ENCODE data around the gene INO80. TPM values are rescaled to one million over a fixed set of nuclear protein-coding genes. Genes with fewer than 3 reads are reported as not detected.
A peak's percentile ranks its signal among the peaks of the same experiment; 100 is the strongest.

INO80 gene
- total RNA-seq, 2 experiments from 2014 or later, result 25.8 to 30.8 TPM

DNA sequence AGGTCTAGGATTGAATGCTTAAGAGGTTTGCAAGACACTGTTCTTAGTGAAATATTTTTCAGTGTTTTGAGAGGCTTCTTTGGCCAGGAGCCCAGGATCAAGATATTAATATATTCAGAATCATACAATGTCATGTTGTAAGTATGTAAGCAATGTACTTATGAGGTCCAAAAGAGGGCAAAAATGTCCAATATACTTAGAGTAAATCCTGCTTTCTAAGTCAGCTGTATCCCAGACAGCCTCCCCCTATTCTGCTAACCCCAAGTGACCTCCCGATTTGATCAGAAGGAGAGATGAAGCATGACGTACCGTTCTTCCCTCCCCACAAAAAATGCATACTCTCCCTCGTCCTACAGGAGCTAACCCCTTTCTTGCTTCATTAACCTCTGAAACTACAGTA lies 91.9 kb downstream of the INO80 start:
- H3K27me3 Mint-ChIP-seq, result no peaks in the 10 kb centered on the region
- H3K27ac Mint-ChIP-seq, result no peak overlapping the region
- DNase-seq (no peak), ATAC-seq (no peak)
- no peaks in the 10 kb centered on the region for H3K9me3 Mint-ChIP-seq (ENCODE audit: low read depth)
- CTCF ChIA-PET, result interaction anchor here (0.5 to 2.7 kb wide), 8 partner anchors 10 to 938 kb away, joined by 3 to 10 read pairs (median 4); no protein-coding TSS in a partner anchor
- peaks cover 16% of the 10 kb centered on the region for H3K36me3 Mint-ChIP-seq
- no peak overlapping the region for H3K4me3 Mint-ChIP-seq
- H3K4me1 Mint-ChIP-seq, result peaks cover 2% of the 10 kb centered on the region

DNA sequence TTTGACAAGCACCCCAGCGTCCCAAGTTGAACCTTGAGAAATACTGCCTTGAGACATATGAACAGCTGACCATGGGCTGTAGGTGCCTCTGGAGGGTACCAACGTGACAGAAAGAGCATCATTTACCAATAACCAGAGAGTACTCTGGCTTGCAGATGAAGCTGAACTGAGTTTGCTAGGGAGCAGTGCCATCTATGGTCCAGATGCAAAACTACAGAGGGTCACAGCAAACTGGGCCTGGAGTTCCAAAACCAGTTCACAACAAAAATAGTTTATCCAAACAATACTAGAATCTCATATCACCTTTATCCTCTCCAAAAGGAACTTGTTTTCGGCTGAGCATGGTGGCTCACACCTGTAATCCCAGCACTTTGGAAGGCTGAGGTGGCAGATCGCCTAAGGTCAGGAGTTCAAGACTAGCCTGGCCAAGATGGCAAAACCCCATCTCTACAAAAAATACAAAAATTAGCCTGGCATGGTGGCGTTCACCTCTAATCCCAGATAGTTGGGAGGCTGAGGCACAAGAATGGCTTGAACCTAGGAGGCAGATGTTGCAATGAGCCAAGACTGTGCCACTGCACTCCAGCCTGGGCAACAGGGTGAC lies 93.5 kb downstream of the INO80 start:
- CTCF ChIA-PET, result interaction anchor here (0.7 to 2.6 kb wide), 13 partner anchors 9 to 162 kb away, joined by 3 to 49 read pairs (median 4); no protein-coding TSS in a partner anchor
- Mint-ChIP-seq H3K4me3 (no peak overlapping the region), H3K9me3 (ENCODE audit: low read depth) (no peaks in the 10 kb centered on the region), H3K27ac (no peak overlapping the region), H3K27me3 (no peaks in the 10 kb centered on the region), H3K36me3 (peaks cover 18% of the 10 kb centered on the region), H3K4me1 (peaks cover 3% of the 10 kb centered on the region)
- no peak for ATAC-seq
- DNase-seq, result peak; percentile 58

DNA sequence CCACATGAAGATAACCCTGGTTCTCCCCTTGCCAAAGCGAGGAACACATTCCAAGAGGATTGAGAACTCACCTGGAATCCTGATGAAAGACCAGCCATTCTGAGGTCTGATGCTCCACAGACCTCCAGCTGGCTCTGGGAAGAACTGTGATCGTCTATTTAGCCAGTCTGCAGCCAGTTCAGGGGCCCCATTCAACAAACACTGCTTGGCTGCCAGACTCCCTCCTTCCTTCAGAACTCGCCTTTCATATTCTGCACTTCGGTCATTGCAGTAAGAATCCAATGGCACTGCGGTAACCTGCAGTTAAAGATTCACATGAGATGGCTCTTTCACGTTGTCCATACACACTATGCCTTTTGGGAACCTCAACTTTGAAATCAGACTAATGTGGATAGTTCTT lies 95.3 kb downstream of the INO80 start:
- no peak overlapping the region for H3K27ac Mint-ChIP-seq
- CTCF ChIA-PET, result interaction anchor here (1.2 to 2.6 kb wide), 6 partner anchors 13 to 179 kb away, joined by 3 to 49 read pairs (median 4); no protein-coding TSS in a partner anchor
- H3K27me3 Mint-ChIP-seq, result no peaks in the 10 kb centered on the region
- H3K4me3 Mint-ChIP-seq, result no peak overlapping the region
- ATAC-seq (no peak), DNase-seq (no peak)
- no peaks in the 10 kb centered on the region for H3K9me3 Mint-ChIP-seq (ENCODE audit: low read depth)
- peaks cover 9% of the 10 kb centered on the region for H3K4me1 Mint-ChIP-seq
- peaks cover 14% of the 10 kb centered on the region for H3K36me3 Mint-ChIP-seq

DNA sequence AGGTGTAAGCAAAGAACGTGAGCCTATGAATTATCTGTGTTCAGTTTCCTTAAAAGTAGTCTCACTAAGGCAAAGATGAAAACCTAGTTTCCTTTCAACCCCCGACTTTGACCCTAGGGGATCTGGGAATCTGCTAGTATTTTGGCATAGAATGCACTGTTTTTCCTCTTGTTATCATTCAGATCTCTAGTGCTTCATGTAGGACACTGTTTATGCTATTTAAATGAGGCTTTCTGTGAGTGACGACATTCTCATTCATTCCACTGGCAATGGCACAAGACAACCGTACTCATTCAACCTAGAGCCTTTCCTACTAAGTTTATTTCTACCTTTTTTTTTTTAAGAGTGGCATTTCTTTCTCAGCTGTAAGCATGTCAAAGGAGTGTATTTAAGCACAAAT lies 95.8 kb downstream of the INO80 start:
- Mint-ChIP-seq H3K4me3 (no peak overlapping the region), H3K36me3 (peaks cover 11% of the 10 kb centered on the region), H3K9me3 (ENCODE audit: low read depth) (no peaks in the 10 kb centered on the region), H3K4me1 (peaks cover 9% of the 10 kb centered on the region), H3K27ac (no peak overlapping the region), H3K27me3 (no peaks in the 10 kb centered on the region)
- CTCF ChIA-PET, result interaction anchor here (1.0 to 1.4 kb wide), 3 partner anchors 13 to 113 kb away, joined by 3 read pairs; no protein-coding TSS in a partner anchor
- ATAC-seq, result no peak
- no peak for DNase-seq

- Mint-ChIP-seq H3K4me3 (no peak overlapping the region), H3K4me1 (peaks cover 9% of the 10 kb centered on the region), H3K27me3 (no peaks in the 10 kb centered on the region), H3K9me3 (ENCODE audit: low read depth) (no peaks in the 10 kb centered on the region), H3K27ac (no peak overlapping the region), H3K36me3 (peaks cover 19% of the 10 kb centered on the region)
- DNase-seq (no peak), ATAC-seq (no peak)
- CTCF ChIA-PET, result interaction anchor here (1.0 to 1.7 kb wide), 5 partner anchors 10 to 125 kb away, joined by 3 to 7 read pairs (median 3); partner anchors contain the start of gene VPS18
These were observed 96.9 kb downstream of the INO80 start for GRCh38 chr15:41019174-41019573.

DNA sequence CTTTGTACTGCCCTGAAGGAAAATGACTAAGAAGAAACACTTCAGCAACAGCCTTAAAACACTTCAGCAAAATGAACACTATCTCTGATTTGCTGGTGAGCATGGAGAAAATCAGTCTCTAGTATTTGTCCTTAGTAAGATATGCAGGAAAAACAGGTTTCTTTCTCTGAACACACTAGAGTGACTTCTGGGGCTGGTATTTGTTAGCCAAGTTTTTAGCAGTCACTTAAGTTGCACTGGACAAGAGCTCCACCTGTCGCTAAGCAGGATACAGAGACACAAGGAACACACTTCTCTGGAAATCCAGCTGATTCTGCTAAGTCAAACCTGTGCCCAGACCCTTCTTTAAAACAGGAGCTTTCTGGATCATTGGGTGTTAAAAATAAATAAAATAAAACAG lies 97.5 kb downstream of the INO80 start:
- CTCF ChIA-PET, result interaction anchor here (1.0 to 1.8 kb wide), 5 partner anchors 11 to 124 kb away, joined by 3 to 7 read pairs (median 5); partner anchors contain the start of gene VPS18
- H3K4me1 Mint-ChIP-seq, result peaks cover 9% of the 10 kb centered on the region
- no peak overlapping the region for H3K27ac Mint-ChIP-seq

GRCh38 chr15:41017066-41017735 lies 98.9 kb downstream of the INO80 start:
- Mint-ChIP-seq H3K9me3 (ENCODE audit: low read depth) (no peaks in the 10 kb centered on the region), H3K4me3 (no peak overlapping the region), H3K36me3 (peaks cover 24% of the 10 kb centered on the region), H3K27me3 (no peaks in the 10 kb centered on the region), H3K4me1 (peaks cover 9% of the 10 kb centered on the region), H3K27ac (peak overlapping the region; percentile 64)
- no peak for DNase-seq
- CTCF ChIA-PET, result interaction anchor here (1.2 to 1.8 kb wide), 4 partner anchors 86 to 113 kb away, joined by 3 to 7 read pairs (median 5); no protein-coding TSS in a partner anchor
- no peak for ATAC-seq

More for the DNA sequence above, 97.5 kb downstream of the INO80 start:
- H3K36me3 Mint-ChIP-seq, result peaks cover 21% of the 10 kb centered on the region
- DNase-seq (no peak), ATAC-seq (no peak)
- H3K9me3 Mint-ChIP-seq (ENCODE audit: low read depth), result no peaks in the 10 kb centered on the region
- no peak overlapping the region for H3K4me3 Mint-ChIP-seq
- H3K27me3 Mint-ChIP-seq, result no peaks in the 10 kb centered on the region

GRCh38 chr15:41013691-41014414 lies 102.2 kb downstream of the INO80 start:
- Mint-ChIP-seq H3K27ac (no peak overlapping the region), H3K36me3 (peaks cover 21% of the 10 kb centered on the region), H3K4me1 (peaks cover 9% of the 10 kb centered on the region), H3K9me3 (ENCODE audit: low read depth) (no peaks in the 10 kb centered on the region), H3K27me3 (no peaks in the 10 kb centered on the region), H3K4me3 (no peak overlapping the region)
- CTCF ChIA-PET, result interaction anchor here (1.0 to 1.1 kb wide), 2 partner anchors 9 to 119 kb away, joined by 4 read pairs; no protein-coding TSS in a partner anchor
- DNase-seq (no peak), ATAC-seq (no peak)

DNA sequence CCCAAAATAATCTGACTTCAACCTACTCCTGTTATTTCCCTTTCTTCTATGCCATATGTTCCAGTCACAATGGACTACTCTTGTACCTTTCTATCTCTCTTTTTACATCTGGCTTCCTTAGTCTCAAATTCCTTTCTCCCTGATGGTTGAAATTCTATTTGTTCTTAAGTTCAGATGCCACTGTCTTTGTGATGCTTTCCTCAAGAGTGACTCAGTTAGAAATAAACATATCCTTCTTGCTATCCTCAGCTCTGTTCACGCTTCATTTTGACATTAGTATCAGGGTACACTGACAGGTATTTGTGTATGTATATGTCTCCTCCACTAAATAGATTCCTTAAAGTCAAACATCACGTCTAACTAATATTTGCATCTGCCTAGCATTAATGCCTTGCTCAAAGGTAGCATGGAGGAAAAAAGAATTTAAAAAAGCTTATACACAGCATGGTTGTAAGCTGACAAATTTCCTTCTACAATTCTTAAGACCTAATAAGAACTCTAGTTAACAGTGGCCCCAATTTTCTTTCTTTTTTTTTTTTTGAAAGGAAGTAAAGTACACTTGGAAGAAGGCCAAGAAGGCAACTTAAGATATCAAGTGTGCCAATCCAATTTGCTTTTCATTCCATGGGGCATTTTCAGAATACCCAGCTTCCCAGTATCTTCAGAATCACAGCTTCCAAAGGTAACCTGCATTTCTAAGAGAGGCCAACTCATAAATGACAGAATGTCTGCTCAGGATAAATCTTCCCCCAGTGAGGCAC lies 104.8 kb downstream of the INO80 start:
- CTCF ChIA-PET, result interaction anchor here (0.8 kb wide), 1 partner anchor 174 kb away, joined by 3 read pairs; no protein-coding TSS in a partner anchor

DNA sequence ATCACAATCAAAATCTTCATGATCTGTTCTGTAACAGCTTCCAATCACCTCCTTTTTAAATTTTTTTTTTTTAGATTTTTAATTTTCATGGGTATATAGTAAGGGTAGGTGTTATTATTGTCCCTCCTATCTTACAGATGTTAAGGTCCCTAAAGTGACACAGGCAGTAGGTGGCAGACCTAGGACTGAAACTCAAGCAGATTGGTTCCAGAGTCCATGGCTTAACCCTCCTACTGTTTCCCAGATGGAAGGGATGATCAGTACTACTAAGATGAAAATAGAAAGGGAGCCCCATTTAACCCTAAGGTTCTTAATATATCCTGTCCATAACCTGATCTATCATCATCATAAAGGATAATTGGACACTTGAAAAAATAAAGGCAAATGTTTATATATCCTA lies 105.7 kb downstream of the INO80 start:
- no peaks in the 10 kb centered on the region for H3K27me3 Mint-ChIP-seq
- CTCF ChIA-PET, result no interaction called here
- peaks cover 20% of the 10 kb centered on the region for H3K36me3 Mint-ChIP-seq
- DNase-seq, result no peak
- no peak for ATAC-seq
- H3K4me1 Mint-ChIP-seq, result no peaks in the 10 kb centered on the region
- no peaks in the 10 kb centered on the region for H3K9me3 Mint-ChIP-seq (ENCODE audit: low read depth)
- no peak overlapping the region for H3K4me3 Mint-ChIP-seq
- H3K27ac Mint-ChIP-seq, result no peak overlapping the region

More for the DNA sequence above, 104.8 kb downstream of the INO80 start:
- no peaks in the 10 kb centered on the region for H3K27me3 Mint-ChIP-seq
- peaks cover 20% of the 10 kb centered on the region for H3K36me3 Mint-ChIP-seq
- H3K9me3 Mint-ChIP-seq (ENCODE audit: low read depth), result no peaks in the 10 kb centered on the region
- ATAC-seq (no peak), DNase-seq (no peak)
- H3K27ac Mint-ChIP-seq, result no peak overlapping the region
- H3K4me3 Mint-ChIP-seq, result no peak overlapping the region
- no peaks in the 10 kb centered on the region for H3K4me1 Mint-ChIP-seq

GRCh38 chr15:41006479-41006878 lies 109.6 kb downstream of the INO80 start:
- peaks cover 15% of the 10 kb centered on the region for H3K36me3 Mint-ChIP-seq
- no peaks in the 10 kb centered on the region for H3K9me3 Mint-ChIP-seq (ENCODE audit: low read depth)
- H3K27ac Mint-ChIP-seq, result no peak overlapping the region
- DNase-seq, result no peak
- no peak for ATAC-seq
- H3K4me1 Mint-ChIP-seq, result no peaks in the 10 kb centered on the region
- H3K27me3 Mint-ChIP-seq, result no peaks in the 10 kb centered on the region
- H3K4me3 Mint-ChIP-seq, result no peak overlapping the region
- CTCF ChIA-PET, result interaction anchor here (0.7 to 1.2 kb wide), 3 partner anchors 65 to 190 kb away, joined by 3 read pairs; no protein-coding TSS in a partner anchor

GRCh38 chr15:41004490-41004889 lies 111.6 kb downstream of the INO80 start:
- H3K27me3 Mint-ChIP-seq, result no peaks in the 10 kb centered on the region
- ATAC-seq (no peak), DNase-seq (no peak)
- no peak overlapping the region for H3K27ac Mint-ChIP-seq
- CTCF ChIA-PET, result interaction anchor here (1.0 kb wide), 1 partner anchor 18 kb away, joined by 3 read pairs; no protein-coding TSS in a partner anchor
- H3K4me1 Mint-ChIP-seq, result no peaks in the 10 kb centered on the region
- H3K4me3 Mint-ChIP-seq, result no peak overlapping the region
- peaks cover 22% of the 10 kb centered on the region for H3K36me3 Mint-ChIP-seq
- no peaks in the 10 kb centered on the region for H3K9me3 Mint-ChIP-seq (ENCODE audit: low read depth)

All from activated CD8-positive, alpha-beta memory T cell treated with anti-CD3 and anti-CD28 coated beads, Interleukin-2, amount 10 ng/mL, durations not matched to agents 7 days and 5 days (primary cell).